NAMALWA (cell line): Measurements from ENCODE around the gene HMCN2.
"Not testable (repeated sequence)": the region's sequence is repeated elsewhere in the genome, so short reads cannot be mapped to it uniquely, and the experiment has no call there.

Source experiments
- DNase-seq: peaks from one replicate; pipeline ENCODE4 v3.0.0-alpha.2; 2015; ENCODE audit warnings: low spot score

The HMCN2 gene

GRCh38 chr9:130330202-130330862 is 64.8 kb downstream of the HMCN2 start:
- DNase-seq = no peak

GRCh38 chr9:130331061-130331460 is 65.5 kb downstream of the HMCN2 start:
- no peak for DNase-seq

- no peak for DNase-seq
These were observed 66.0 kb downstream of the HMCN2 start for GRCh38 chr9:130331573-130331972.

GRCh38 chr9:130332384-130332926 is 66.9 kb downstream of the HMCN2 start:
- no peak for DNase-seq

DNA sequence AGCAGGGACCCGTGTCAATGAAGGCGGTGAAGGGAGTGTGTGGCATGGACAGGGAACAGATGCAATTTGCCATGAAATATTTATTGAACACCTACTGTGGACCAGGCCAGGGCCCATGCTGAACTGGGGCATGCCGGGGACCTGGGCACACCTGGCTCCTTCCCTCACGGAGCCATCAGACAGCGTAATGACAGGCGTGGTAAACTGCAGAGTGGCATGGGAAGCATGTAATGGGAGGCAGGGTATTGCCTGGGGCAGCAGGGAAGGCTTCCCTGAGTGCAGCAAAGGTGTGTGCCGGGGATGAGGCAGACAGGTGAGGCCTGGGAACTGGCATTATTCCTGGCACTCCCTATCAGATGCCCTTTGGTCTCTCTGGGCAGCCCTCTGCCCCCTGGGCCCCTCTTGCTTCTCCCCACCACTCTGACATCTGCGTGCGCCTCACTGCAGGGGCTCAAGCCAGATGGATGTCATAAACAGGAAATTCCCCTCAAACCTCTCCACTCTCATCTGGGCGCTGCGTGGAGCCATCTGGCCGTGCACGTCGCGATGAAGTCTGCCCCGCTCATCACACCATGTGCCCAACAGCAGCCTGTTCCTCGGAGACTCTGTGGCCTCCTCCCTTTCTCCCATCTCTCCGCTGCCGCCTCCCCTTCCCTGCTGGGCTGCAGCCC is 67.6 kb downstream of the HMCN2 start:
- DNase-seq = peak; percentile 47

GRCh38 chr9:130333712-130334062 is 68.1 kb downstream of the HMCN2 start:
- DNase-seq = no peak

GRCh38 chr9:130334915-130335314 is 69.4 kb downstream of the HMCN2 start:
- no peak for DNase-seq

DNA sequence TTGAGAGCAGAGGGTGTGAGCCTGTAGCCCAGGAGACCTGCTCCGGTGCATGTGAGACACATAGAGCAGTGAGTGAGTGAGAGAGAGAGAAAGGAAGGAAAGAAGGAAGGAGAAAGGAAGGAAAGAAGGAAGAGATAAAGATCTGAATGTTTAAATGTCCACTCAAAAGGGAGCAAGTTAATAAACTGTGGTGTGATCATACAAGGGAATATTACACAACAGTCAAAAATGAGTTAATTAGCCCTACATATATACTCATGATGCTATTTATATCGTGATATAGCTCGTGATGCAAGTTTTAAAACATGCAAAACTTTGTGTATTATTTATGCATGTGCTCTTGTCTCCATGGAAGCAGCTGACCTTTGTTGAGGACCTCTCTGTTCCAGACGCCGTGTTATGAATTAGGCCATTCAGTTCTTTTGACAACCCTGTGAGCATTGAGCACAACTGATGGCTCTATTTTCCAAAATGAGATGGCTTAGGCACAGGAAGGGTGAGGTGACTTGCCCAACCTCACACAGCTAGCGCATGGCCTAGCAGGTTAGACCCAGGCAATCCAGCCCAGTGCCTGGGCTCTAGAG is 70.6 kb downstream of the HMCN2 start:
- peak; percentile 34 for DNase-seq

DNA sequence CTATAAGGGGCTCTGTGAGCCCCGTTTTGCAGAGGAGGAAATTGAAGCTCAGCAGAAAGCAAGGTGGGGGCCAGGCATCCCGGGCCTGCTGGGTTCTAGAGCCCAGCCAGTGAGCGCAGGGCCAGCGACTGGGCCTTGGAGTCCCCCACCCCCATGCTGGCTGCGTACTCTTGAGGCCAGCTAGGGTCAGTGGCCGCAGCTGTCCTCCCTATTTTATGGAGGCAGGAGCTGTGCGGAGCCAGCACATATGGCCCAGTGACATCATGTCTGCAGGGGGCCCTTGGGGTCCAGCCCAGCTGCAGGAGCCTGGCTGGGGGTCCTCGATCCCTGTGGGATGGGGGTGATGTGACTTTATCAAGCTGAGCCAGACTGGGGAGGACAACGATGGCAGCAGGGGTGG is 71.3 kb downstream of the HMCN2 start:
- DNase-seq = no peak

DNA sequence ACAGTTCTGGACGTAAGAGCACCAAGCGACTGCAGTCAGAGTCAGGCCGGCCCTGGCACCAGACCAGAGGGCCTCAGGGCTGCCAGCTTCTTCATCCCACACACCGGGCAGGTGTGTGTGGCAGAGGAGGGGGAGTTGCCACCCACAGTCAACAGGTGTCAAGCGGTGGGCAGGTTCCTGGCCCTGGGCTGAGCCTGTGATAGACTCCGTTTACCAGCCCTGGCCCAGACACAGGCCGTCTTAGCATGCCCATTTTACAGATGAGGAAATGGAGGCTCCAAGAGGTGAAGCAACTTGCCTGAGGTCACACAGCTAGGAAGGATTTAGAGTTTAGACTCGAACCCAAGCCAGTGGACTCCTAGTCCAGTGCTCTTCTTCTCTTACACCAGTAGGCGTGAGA is 71.8 kb downstream of the HMCN2 start:
- DNase-seq = no peak

GRCh38 chr9:130337784-130338380 is 72.3 kb downstream of the HMCN2 start:
- DNase-seq = no peak

- not testable (repeated sequence) for DNase-seq
These were observed 73.3 kb downstream of the HMCN2 start for GRCh38 chr9:130338891-130339290.

DNA sequence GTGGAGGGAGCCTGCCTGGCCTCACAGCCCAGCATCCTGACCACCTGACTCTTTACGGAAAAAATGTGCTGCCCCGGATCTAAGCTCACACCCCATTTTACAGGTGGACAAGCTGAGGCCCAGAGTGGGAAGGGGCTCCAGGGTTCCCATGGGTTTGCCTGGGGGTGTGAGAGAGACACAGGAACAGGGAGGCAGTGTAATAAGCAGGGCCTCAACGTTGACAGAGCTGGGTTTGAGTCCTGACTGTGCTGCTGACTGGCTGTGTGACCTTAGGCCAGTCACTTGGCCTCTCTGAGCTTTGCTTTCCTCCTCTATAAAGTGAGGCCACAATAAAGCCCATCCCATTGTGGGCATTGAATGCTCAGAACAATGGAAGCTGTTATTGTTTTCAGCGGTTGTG is 73.7 kb downstream of the HMCN2 start:
- no peak for DNase-seq

DNA sequence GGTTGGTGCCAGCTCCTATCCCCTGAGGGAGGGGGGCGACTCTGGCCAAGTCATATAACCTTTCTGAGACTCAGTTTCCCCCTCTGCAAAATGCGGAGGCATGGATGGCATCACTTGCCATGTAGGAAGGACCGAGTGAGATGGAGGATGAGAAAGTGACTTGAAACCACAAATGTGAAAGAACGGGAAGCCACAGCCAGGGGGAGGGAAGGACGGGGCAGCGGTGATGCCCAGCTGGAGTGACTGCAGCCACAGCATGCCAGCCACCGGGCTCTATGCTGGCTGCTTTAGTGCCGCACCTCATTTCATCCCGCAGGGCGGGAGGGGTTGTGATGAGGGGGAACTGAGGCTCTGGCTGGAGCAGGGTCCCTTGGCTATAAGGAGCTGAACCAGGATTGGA is 74.5 kb downstream of the HMCN2 start:
- DNase-seq = no peak

- not testable (repeated sequence) for DNase-seq
These were observed 75.0 kb downstream of the HMCN2 start for GRCh38 chr9:130340557-130340956.

DNA sequence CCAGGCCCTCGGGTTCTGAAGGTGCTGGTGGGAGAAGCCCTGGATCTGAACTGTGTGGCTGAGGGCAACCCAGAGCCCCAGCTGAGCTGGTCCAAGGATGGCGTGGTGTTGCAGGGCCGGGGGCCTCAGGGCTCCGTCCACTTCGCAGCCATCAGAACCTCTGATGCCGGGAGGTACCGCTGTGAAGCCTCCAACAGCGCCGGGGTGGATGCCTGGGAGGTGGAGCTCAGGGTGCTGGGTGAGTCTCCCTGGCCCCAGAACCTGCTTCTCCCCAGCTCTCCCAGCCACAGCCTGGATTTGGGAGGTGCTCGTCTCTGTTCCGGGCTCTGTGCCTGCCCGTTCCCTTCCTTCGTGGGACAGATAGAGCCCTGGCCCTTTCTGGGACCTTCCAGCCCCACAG is 75.6 kb downstream of the HMCN2 start:
- DNase-seq = no peak

DNA sequence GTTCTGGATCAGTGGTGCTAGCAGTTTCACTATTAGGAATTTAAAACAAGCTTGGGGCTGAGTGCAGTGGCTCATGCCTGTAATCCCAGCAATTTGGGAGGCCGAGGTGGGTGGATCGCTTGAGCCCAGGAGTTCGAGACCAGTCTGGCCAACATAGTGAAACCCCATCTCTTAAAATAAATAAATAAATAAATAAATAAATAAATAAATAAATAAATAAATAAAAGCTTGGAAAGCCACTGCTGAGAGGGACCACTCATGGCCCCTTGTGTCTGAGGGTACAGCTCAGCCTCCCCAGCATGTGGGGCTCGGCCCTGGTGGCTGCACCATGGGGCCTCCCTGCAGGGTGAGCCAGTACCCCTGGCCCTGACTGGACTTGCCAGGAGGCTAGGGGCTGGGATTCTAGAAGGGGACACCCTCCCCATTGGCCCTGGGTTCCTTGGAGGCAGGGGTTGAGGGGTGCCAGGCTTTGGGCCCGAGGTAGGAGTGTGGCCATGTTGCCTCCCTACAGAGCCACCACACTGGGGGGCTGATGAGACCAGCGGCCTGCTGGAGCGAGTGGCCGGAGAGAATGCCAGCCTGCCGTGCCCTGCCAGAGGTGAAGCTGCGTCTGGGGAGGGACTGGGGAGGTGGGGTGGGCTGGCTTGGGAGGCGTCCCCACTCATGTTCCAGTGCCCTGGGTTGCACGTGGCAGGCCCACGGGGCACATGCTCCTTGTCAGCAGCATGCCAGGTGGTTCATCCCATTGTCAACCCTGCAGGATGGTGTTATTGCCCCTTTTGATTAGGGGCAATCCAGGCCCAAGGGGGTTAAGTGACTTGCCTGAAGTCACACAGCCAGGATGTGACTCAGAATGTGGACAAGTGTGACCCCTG is 76.5 kb downstream of the HMCN2 start:
- no peak for DNase-seq

GRCh38 chr9:130342714-130343085 is 77.1 kb downstream of the HMCN2 start:
- no peak for DNase-seq

GRCh38 chr9:130343445-130343918 is 77.9 kb downstream of the HMCN2 start:
- peak; percentile 44 for DNase-seq

- DNase-seq = no peak
These were observed 78.8 kb downstream of the HMCN2 start for GRCh38 chr9:130344366-130344765.

DNA sequence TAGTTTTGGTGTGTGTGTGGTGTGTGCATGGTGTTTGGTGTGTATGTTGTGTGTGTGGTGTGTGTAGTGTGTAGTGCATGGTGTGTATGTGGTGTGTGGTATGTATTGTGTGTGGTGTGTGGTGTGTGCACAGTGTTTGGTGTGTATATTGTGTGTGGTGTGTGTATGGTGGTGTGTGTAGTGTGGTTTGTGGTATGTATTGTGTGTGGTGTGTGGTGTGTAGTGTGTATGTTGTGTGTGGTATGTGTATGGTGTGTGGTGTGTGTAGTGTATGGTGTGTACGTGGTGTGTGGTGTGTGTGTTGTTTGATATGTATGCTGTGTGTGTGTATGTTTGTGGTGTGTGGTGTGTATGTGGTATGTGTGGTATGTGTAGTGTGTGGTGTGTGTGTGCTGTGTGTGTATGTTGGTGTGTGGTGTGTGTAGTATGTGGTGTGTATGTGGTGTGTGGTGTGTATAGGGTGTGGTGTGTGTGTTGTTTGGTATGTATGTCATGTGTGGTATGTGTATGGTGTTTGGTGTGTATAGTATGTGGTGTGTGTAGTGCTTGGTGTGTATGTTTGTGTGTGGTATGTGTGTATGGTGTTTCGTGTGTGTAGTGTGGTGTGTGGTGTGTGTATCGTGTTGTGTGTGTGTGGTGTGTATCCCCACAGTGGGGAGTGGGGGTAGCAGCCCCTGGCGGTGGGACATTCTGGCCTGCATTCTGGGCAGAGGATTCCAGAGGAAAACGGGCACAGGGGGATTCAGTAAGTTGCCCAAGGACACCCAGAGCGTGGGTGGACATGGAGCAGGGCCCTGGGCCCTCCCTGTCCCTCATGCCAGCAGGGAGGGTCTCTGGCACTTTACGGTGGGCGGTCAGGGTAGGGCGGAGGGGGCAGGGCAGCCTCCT is 79.7 kb downstream of the HMCN2 start:
- DNase-seq = no peak
